ENCODE data around the gene MICALL2.

DNA sequence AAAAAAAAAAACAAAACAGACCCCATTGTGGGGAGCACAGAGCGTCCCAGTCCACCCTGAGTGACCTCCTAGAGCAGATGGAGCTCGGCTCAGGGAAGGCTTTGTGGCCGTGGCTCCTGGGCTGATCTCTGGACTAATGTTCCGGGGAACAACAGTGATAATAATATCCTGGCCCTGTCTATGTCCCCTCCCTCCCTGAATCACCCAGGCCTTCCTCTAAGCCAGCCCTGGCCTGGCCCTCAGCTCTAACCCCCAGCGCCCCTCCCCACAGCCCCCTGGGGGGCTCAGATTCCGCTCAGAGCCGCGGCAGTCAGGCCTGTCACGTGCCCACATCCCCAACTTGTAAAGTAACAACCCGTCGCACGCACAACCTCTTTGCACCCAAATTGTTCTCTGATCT is 48.3 kb downstream of the MICALL2 start:
- TF ChIP-seq, protein P1, sequence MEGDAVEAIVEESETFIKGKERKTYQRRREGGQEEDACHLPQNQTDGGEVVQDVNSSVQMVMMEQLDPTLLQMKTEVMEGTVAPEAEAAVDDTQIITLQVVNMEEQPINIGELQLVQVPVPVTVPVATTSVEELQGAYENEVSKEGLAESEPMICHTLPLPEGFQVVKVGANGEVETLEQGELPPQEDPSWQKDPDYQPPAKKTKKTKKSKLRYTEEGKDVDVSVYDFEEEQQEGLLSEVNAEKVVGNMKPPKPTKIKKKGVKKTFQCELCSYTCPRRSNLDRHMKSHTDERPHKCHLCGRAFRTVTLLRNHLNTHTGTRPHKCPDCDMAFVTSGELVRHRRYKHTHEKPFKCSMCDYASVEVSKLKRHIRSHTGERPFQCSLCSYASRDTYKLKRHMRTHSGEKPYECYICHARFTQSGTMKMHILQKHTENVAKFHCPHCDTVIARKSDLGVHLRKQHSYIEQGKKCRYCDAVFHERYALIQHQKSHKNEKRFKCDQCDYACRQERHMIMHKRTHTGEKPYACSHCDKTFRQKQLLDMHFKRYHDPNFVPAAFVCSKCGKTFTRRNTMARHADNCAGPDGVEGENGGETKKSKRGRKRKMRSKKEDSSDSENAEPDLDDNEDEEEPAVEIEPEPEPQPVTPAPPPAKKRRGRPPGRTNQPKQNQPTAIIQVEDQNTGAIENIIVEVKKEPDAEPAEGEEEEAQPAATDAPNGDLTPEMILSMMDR (IDR thresholded peaks at IDR 0.05): no peak
- no peak for TF ChIP-seq ZFX (IDR thresholded peaks at IDR 0.05; ENCODE audit: borderline replicate concordance)

Data from 22Rv1 (cell line).